Kidney epithelial cell (primary cell): Measurements from ENCODE around the gene NAT10. TPM values are rescaled to one million over a fixed set of nuclear protein-coding genes. Genes with fewer than 3 reads are reported as not detected.

Source experiments
- DNase-seq: peaks from one replicate; pipeline ENCODE4 v3.0.0-alpha.2; 2010; ENCODE audit warnings: low read depth
- H3K27me3 ChIP-seq: 2 replicates; pipeline ENCODE4 v1.6.0; 2011; ENCODE audit warnings: low read length; ENCODE audit not compliant: control insufficient read depth, insufficient read depth
- H3K36me3 ChIP-seq: 2 replicates; pipeline ENCODE4 v1.5.1; 2011; ENCODE audit warnings: low read length; ENCODE audit not compliant: control insufficient read depth, insufficient read depth
- H3K4me3 ChIP-seq: 2 replicates; pipeline ENCODE4 v1.5.1; 2011; ENCODE audit warnings: low read depth, mild to moderate bottlenecking, control low read depth, low read length
- CTCF ChIP-seq: IDR thresholded peaks from 2 replicates; pipeline ENCODE4 v1.5.1; 2011; ENCODE audit warnings: mild to moderate bottlenecking, moderate library complexity, low read length, control low read depth, inconsistent platforms; ENCODE audit not compliant: insufficient read depth, poor library complexity, severe bottlenecking
- total RNA-seq: library from RNA; depleted of rRNA; stranded (reverse); fragments of >200 nt; gene quantifications from 2 replicates; pipeline ENCODE4 v1.2.3, GENCODE V29; 2015

The NAT10 gene
- total RNA-seq, 1 donor from 2014 or later: 21.7 TPM

- Histone ChIP-seq H3K27me3 (no peaks in the 10 kb centered on the region), H3K36me3 (no peaks in the 10 kb centered on the region), H3K4me3 (no peak overlapping the region)
- TF ChIP-seq CTCF: no peak
- DNase-seq: no peak
Measured at GRCh38 chr11:34145073-34145472, 39.6 kb downstream of the NAT10 start.

GRCh38 chr11:34145847-34146381, 40.5 kb downstream of the NAT10 start:
- DNase-seq: no peak
- Histone ChIP-seq H3K36me3 (no peaks in the 10 kb centered on the region), H3K4me3 (no peak overlapping the region), H3K27me3 (no peaks in the 10 kb centered on the region)
- TF ChIP-seq CTCF: no peak

- peaks cover 2% of the 10 kb centered on the region for H3K36me3 ChIP-seq
- no peak for TF ChIP-seq CTCF
- no peak for DNase-seq
- no peak overlapping the region for H3K4me3 ChIP-seq
- H3K27me3 ChIP-seq: no peaks in the 10 kb centered on the region
Measured at GRCh38 chr11:34146411-34146810, 41.0 kb downstream of the NAT10 start.

GRCh38 chr11:34146866-34147265, 41.4 kb downstream of the NAT10 start:
- TF ChIP-seq CTCF: no peak
- H3K27me3 ChIP-seq: no peaks in the 10 kb centered on the region
- H3K4me3 ChIP-seq: no peak overlapping the region
- no peak for DNase-seq
- peaks cover 2% of the 10 kb centered on the region for H3K36me3 ChIP-seq

- Histone ChIP-seq H3K36me3 (peaks cover 4% of the 10 kb centered on the region), H3K27me3 (no peaks in the 10 kb centered on the region), H3K4me3 (no peak overlapping the region)
- no peak for DNase-seq
- TF ChIP-seq CTCF: no peak
Measured at GRCh38 chr11:34147581-34147980, 42.2 kb downstream of the NAT10 start.

- Histone ChIP-seq H3K4me3 (no peak overlapping the region), H3K27me3 (no peaks in the 10 kb centered on the region), H3K36me3 (peaks cover 4% of the 10 kb centered on the region)
- TF ChIP-seq CTCF: no peak
- no peak for DNase-seq
Measured at GRCh38 chr11:34148504-34149165, 43.2 kb downstream of the NAT10 start.
